ENCODE data around the gene COG3. TPM values are rescaled to one million over a fixed set of nuclear protein-coding genes. Genes with fewer than 3 reads are reported as not detected.

COG3 gene
- total and polyA plus RNA-seq, 3 donors from 2014 or later, result 22.5 to 46.1 (median 39.6) TPM

DNA sequence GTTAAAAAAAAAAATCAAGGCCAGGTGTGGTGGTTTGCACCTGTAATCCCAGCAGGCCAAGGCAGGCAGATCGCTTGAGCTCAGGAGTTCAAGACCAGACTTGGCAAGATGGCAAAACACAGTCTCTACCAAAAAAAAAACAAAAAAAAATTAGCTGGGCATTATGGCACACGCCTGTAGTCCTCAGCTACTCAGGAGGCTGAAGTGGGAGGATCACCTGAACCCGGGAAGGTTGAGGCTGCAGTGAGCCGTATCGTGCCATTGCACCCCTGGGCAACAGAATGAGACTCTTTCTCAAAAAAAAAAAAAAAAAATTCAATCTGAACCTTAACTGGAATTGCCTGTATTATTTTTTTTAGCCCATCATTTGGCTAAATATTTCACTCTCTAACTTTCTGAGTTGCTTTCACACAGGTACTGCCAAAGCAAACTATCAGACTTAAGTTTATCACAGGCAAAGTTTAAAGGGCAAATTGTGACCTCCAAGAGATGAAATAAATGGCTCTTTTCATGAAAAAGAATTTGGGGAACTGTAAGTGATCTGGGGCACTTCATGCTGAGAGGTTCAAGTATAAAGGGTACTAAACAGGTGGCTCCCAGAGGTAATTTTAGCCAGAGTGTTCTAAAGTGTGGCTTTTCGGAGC lies 31.9 kb upstream of the COG3 start:
- 76 to 88% methylated on average over 6 of the region's 6 CpGs for WGBS, 2 donors
- Histone ChIP-seq H3K36me3 (ENCODE audit: low read depth, missing control alignments) (no peaks in the 10 kb centered on the region), H3K27ac (peak overlapping the region; percentile 37 to 78), H3K27me3 (no peaks in the 10 kb centered on the region), H3K4me3 (no peak overlapping the region), H3K4me1 (no peaks in the 10 kb centered on the region), H3K9me3 (no peaks in the 10 kb centered on the region)
- TF ChIP-seq CTCF (IDR thresholded peaks at IDR 0.05) (no peak), POLR2A (IDR thresholded peaks at IDR 0.05) (no peak)
- intact Hi-C loops (cut with DNase I; ENCODE audit: low total_unique reads), result no loop called here
- no peak for DNase-seq

- intact Hi-C loops (cut with DNase I; ENCODE audit: low total_unique reads), result no loop called here
- Histone ChIP-seq H3K36me3 (ENCODE audit: low read depth, missing control alignments) (no peaks in the 10 kb centered on the region), H3K27me3 (no peaks in the 10 kb centered on the region), H3K27ac (peak overlapping the region; percentile 37 to 78), H3K4me1 (no peaks in the 10 kb centered on the region), H3K9me3 (no peaks in the 10 kb centered on the region), H3K4me3 (no peak overlapping the region)
- 45 to 51% methylated on average over 5 of the region's 5 CpGs for WGBS, 2 donors
- TF ChIP-seq CTCF (IDR thresholded peaks at IDR 0.05), result no peak
- DNase-seq, result no peak
Measured at GRCh38 chr13:45433381-45433790, 31.4 kb upstream of the COG3 start.

GRCh38 chr13:45434556-45435371 lies 30.0 kb upstream of the COG3 start:
- H3K36me3 ChIP-seq (ENCODE audit: low read depth, missing control alignments), result no peaks in the 10 kb centered on the region

DNA sequence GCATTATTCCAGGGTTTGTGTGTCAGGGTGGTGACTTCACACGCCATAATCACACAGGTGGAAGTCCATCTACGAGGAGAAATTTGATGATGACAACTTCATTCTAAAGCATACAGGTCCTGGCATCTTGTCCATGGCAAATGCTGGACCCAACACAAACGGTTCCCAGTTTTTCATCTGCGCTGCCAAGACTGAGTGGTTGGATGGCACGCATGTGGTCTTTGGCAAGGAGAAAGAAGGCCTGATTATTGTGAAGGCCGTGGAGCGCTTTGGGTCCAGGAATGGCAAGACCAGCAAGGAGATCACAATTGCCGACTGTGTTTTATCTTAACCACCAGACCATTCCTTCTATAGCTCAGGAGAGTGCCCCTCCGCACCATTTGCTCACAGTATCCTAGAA lies 28.4 kb upstream of the COG3 start:
- H3K36me3 ChIP-seq (ENCODE audit: low read depth, missing control alignments), result no peaks in the 10 kb centered on the region
- intact Hi-C loops (cut with DNase I; ENCODE audit: low total_unique reads), result no loop called here
- no peak for DNase-seq
- TF ChIP-seq POLR2A (IDR thresholded peaks at IDR 0.05) (no peak), CTCF (IDR thresholded peaks at IDR 0.05) (no peak)
- no peak overlapping the region for H3K27ac ChIP-seq
- H3K4me3 ChIP-seq, result no peak overlapping the region
- H3K9me3 ChIP-seq, result no peaks in the 10 kb centered on the region
- WGBS, 2 donors, result 90 to 92% methylated on average over 9 of the region's 9 CpGs
- no peaks in the 10 kb centered on the region for H3K27me3 ChIP-seq
- H3K4me1 ChIP-seq, result peaks cover 19% of the 10 kb centered on the region

More at GRCh38 chr13:45434556-45435371, 30.0 kb upstream of the COG3 start:
- no peaks in the 10 kb centered on the region for H3K9me3 ChIP-seq
- no peak for TF ChIP-seq POLR2A (IDR thresholded peaks at IDR 0.05)
- intact Hi-C loops (cut with DNase I; ENCODE audit: low total_unique reads), result no loop called here
- peaks cover 4% of the 10 kb centered on the region for H3K4me1 ChIP-seq
- 86 to 88% methylated on average over 8 of the region's 8 CpGs for WGBS, 2 donors
- no peaks in the 10 kb centered on the region for H3K27me3 ChIP-seq
- no peak overlapping the region for H3K4me3 ChIP-seq
- no peak overlapping the region for H3K27ac ChIP-seq
- no peak for DNase-seq

DNA sequence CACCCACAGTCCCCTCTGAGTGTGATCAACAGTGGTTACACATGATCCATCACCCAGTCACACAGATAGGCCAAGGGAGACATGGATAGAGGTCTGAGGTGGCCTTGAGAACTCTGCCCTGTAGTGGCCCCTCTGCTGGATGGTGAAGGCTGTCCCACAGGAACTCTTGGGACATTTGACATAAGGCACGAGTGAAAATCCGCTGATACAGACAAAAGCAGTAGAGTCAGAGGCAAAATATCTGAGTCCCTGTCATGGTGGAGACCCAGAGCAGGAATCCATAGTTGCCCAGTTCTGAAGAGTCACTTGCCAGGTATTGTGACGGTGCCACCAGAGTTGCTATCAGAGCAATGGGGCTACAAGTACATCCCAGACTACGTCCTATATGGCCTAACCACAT lies 27.8 kb upstream of the COG3 start:
- no peak for DNase-seq
- no peaks in the 10 kb centered on the region for H3K36me3 ChIP-seq (ENCODE audit: low read depth, missing control alignments)
- H3K4me1 ChIP-seq, result peaks cover 25% of the 10 kb centered on the region
- intact Hi-C loops (cut with DNase I; ENCODE audit: low total_unique reads), result no loop called here
- H3K9me3 ChIP-seq, result no peaks in the 10 kb centered on the region
- no peak overlapping the region for H3K4me3 ChIP-seq
- H3K27me3 ChIP-seq, result no peaks in the 10 kb centered on the region
- H3K27ac ChIP-seq, result no peak overlapping the region
- no peak for TF ChIP-seq CTCF (IDR thresholded peaks at IDR 0.05)
- TF ChIP-seq POLR2A (IDR thresholded peaks at IDR 0.05), result no peak
- 95 to 100% methylated on average over 4 of the region's 4 CpGs for WGBS, 2 donors

Measured in testis (tissue), 3 donors.